BE2C (cell line): ENCODE measurements around the gene NOTCH3. TPM values are rescaled to one million over a fixed set of nuclear protein-coding genes. Genes with fewer than 3 reads are reported as not detected.
A peak's percentile ranks its signal among the peaks of the same experiment; 100 is the strongest.

Source experiments
- DNase-seq: peaks from one replicate; pipeline ENCODE4 v3.0.0-alpha.2; 2020
- H3K27me3 ChIP-seq: fragments of 250-450 bp; sonication (Bioruptor Pico); 2 replicates; pipeline ENCODE4 v1.5.1; 2020; ENCODE audit warnings: mild to moderate bottlenecking
- H3K36me3 ChIP-seq: fragments of 250-450 bp; sonication (Bioruptor Pico); 2 replicates; pipeline ENCODE4 v1.5.1; 2020; ENCODE audit warnings: mild to moderate bottlenecking
- H3K4me1 ChIP-seq: fragments of 250-450 bp; sonication (Bioruptor Pico); 2 replicates; pipeline ENCODE4 v1.5.1; 2020
- H3K4me3 ChIP-seq: 2 replicates; pipeline ENCODE4 v1.5.1; 2011; ENCODE audit warnings: low read depth, low read length
- H3K9me3 ChIP-seq: fragments of 250-450 bp; sonication (Bioruptor Pico); 2 replicates; pipeline ENCODE4 v1.5.1; 2020
- polyA plus RNA-seq: library from polyadenylated mRNA; unstranded; fragments of >200 nt; gene quantifications from one replicate; pipeline ENCODE4 v1.2.1, GENCODE V29; 2012; ENCODE audit warnings: low read depth, missing spikeins; ENCODE audit not compliant: insufficient read length, insufficient read depth
- TF ChIP-seq, protein P1 (sequence below): IDR thresholded peaks from 2 replicates; pipeline ENCODE4 v1.5.1; 2012; ENCODE audit warnings: mild to moderate bottlenecking, low read depth, low read length

The NOTCH3 gene
- 0.36 TPM for polyA plus RNA-seq

DNA sequence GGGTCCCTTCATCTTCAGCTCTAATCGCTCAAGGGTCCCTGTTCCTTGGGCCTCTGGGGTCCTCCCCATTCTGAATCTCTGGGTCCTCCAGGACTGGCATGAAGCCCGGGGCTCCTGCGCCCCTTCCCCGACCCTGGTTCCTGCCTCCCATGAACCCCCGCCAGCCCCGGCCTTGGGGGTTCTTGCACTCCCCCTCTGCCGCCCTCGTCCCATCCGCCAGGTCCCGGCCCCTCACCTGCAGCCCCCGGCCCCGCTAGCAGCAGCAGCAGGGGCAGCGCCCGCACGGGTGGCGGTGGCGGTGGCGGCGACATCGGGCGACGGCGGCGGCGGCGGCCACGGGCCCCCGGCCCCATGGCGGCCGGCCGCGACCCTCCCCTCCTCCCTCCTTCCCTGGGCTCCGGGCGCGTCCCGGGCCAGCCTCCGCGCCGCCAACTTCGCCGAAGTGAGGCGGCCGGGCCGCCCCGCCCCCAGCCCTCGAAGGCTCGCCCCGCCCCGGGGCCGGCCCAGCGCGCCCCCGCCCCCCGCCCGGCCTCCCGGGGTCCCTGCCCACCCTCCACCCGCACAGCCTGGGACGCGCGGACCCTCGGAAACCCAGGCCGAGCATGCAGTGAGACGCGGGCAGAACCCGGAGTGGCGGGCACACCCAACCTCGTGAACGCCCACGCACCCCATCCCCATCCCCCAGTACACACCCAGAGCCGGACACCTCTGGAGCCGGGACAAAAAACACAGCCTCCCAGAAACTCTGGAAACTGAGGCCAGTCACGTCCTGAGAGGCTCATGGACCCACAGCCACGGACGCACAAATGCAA is at the start of gene NOTCH3:
Gene NOTCH3, minus strand, starts transcription at position 443 of the 812 bp plus-strand sequence. Its CDS starts 90 bp downstream, at position 353.
- Histone ChIP-seq H3K4me1 (no peaks in the 10 kb centered on the region), H3K36me3 (no peaks in the 10 kb centered on the region), H3K4me3 (peak within 1 kb of the TSS; percentile 49), H3K27me3 (peaks cover 5% of the 10 kb centered on the region; the same call in 1 of the 2 replicates), H3K9me3 (no peaks in the 10 kb centered on the region)
- TF ChIP-seq, protein P1, sequence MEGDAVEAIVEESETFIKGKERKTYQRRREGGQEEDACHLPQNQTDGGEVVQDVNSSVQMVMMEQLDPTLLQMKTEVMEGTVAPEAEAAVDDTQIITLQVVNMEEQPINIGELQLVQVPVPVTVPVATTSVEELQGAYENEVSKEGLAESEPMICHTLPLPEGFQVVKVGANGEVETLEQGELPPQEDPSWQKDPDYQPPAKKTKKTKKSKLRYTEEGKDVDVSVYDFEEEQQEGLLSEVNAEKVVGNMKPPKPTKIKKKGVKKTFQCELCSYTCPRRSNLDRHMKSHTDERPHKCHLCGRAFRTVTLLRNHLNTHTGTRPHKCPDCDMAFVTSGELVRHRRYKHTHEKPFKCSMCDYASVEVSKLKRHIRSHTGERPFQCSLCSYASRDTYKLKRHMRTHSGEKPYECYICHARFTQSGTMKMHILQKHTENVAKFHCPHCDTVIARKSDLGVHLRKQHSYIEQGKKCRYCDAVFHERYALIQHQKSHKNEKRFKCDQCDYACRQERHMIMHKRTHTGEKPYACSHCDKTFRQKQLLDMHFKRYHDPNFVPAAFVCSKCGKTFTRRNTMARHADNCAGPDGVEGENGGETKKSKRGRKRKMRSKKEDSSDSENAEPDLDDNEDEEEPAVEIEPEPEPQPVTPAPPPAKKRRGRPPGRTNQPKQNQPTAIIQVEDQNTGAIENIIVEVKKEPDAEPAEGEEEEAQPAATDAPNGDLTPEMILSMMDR = no peak
- DNase-seq = no peak

DNA sequence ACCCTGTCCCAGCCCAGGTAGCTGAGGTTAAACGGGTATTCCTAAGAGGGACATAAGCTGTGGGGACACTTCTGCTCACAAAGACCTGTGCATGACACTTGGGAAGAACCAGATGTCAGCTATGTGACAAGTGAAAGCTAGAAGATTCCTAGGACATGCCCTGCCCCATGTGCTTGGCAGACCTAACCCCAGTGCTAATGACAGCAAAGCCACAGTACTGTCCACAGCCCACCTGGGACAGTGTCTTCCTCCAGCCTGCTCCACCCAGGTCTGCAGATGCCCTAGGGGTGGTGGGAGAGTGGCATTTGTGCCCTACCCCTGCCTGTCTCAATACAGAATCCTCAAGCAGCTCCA is 49.8 kb upstream of the NOTCH3 start:
- DNase-seq = no peak
- no peaks in the 10 kb centered on the region for H3K27me3 ChIP-seq
- peaks cover 89% of the 10 kb centered on the region for H3K36me3 ChIP-seq
- TF ChIP-seq, protein P1 = no peak
- H3K4me3 ChIP-seq = no peak overlapping the region
- H3K9me3 ChIP-seq = no peaks in the 10 kb centered on the region
- H3K4me1 ChIP-seq = no peaks in the 10 kb centered on the region

DNA sequence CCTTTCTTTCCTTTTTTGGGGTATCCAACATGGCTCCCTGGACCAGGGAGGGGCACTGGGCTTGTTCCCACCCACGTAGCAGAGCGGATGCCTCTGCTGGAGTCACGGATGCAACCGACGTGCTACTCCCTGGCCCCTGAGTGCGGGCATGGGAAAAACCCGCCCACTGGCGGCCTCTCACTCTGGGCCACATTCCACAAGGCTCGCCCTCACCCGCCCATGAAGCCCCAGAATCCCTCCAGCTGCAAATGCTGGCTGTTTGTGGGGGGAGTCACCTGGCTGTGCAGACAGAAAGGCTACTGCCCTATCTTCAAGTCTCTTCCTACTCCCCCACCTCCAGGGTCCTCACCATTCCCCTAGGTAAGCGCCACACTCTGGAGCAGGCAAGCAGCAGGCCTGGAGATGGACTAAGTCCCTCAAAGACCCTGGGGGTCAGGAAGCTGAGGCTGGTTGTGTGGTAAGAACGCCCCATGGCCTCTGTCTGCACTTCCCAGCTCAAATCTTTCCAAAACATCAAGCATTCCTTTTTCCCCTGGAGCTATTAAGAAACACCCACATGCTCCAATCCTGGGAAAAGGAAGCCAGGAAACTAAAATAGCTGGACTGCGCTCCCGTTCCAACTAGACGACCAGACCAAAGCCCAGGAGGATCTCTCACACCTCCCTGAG is 49.3 kb upstream of the NOTCH3 start:
- DNase-seq = no peak
- Histone ChIP-seq H3K27me3 (no peaks in the 10 kb centered on the region), H3K4me3 (no peak overlapping the region), H3K36me3 (peaks cover 89% of the 10 kb centered on the region), H3K4me1 (no peaks in the 10 kb centered on the region), H3K9me3 (no peaks in the 10 kb centered on the region)
- TF ChIP-seq, protein P1 = no peak

DNA sequence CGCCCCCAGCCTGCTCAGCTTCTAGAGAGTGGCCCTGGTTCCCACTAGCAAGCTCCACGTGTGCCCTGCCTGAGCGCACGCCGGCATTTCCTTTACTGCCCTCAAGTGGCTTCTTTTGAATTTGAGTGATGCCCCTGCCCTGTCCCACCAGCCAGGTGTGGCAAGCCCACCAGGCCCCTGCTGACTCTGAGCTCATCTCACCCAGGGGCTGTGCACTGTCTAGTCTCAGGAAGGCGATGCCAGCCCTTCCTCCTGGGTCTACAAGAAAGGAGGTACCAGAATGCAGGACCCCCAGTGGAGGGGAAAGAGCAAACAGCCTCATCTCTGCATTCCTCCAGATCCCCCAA is 48.7 kb upstream of the NOTCH3 start:
- Histone ChIP-seq H3K9me3 (no peaks in the 10 kb centered on the region), H3K36me3 (peaks cover 91% of the 10 kb centered on the region), H3K27me3 (no peaks in the 10 kb centered on the region), H3K4me3 (no peak overlapping the region), H3K4me1 (no peaks in the 10 kb centered on the region)
- TF ChIP-seq, protein P1 = no peak
- DNase-seq = no peak

DNA sequence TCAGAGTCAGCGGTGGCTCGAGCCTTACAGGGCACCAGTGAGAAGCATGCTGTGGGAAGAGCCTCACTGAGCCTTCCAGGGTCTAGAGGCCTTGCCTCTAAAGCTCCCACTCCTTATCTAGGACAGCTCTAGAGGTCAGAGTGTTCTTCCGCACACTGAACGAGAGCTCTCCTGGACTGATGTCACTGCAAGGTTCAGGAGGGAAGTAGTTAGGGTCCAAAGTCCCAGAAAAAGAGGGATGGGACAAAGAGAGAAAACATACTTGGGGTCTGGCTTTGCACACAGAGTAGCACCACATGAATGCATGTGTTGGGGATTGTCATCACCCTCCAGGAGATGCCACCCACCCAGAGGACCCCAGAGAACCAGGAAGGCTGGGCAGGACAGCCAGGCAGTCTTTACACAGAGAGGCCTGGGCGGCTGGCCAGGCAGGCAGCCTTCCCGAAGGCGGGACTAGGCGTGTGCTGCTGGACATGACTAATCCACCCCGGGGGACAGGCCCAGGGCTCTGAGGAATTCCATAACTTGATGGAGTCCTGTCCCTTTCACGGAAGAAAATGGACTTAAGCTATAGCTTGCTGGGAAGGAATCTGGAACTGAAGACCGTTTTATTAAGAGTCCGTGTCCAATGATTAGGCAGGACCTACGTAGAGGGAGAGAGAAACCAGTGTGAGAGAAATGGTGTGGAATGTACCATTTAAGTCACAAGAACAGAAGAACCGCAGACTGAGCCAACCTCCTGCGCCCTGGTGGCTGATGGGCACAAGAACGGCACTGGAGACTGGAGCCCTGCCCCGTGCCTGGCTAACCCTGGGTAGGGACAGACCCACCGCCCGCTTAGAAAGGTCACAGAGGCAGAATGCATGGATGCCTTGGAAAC is 48.1 kb upstream of the NOTCH3 start:
- H3K4me1 ChIP-seq = no peaks in the 10 kb centered on the region
- no peaks in the 10 kb centered on the region for H3K27me3 ChIP-seq
- no peak overlapping the region for H3K4me3 ChIP-seq
- no peaks in the 10 kb centered on the region for H3K9me3 ChIP-seq
- no peak for DNase-seq
- TF ChIP-seq, protein P1 = no peak
- H3K36me3 ChIP-seq = peaks cover 88% of the 10 kb centered on the region
